NCI-H460 (cell line): ENCODE results near the gene TBPL2. TPM values are rescaled to one million over a fixed set of nuclear protein-coding genes. Genes with fewer than 3 reads are reported as not detected.

Experiments
- DNase-seq: peaks from one replicate; pipeline ENCODE4 v3.0.0-alpha.2; 2016; ENCODE audit warnings: low read depth; ENCODE audit errors: extremely low read depth
- small RNA-seq, 2 experiments: library from RNA; depleted of rRNA; stranded (forward); fragments of <200 nt; gene quantifications; one replicate each; pipeline ENCODE3, GENCODE V24; 2014
- total RNA-seq: library from RNA; depleted of rRNA; stranded (reverse); fragments of >200 nt; shearing (Covaris generic); gene quantifications from 2 replicates; pipeline ENCODE4 v1.2.3, GENCODE V29; 2014; rRNA removed

Gene TBPL2
- total RNA-seq, 1 experiment from 2014 or later: not detected

- no peak for DNase-seq
These were observed 66.4 kb downstream of the TBPL2 start for GRCh38 chr14:55373784-55374705.

- no peak for DNase-seq
These were observed 67.6 kb downstream of the TBPL2 start for GRCh38 chr14:55372825-55373224.

- no peak for DNase-seq
These were observed 68.0 kb downstream of the TBPL2 start for GRCh38 chr14:55372423-55372822.

- no peak for DNase-seq
These were observed 69.4 kb downstream of the TBPL2 start for GRCh38 chr14:55370883-55371455.

- DNase-seq: no peak
These were observed 74.1 kb downstream of the TBPL2 start for GRCh38 chr14:55366271-55366670.

Small RNA genes lying within 50 kb of the gene (small RNA-seq; reads per million reads assigned to genes)
- gene AL356801.1: 0 reads per million in 2 experiments

Other genes starting within 250 kb of the TBPL2 start
- 55.2 and 55.6 TPM in 2 replicates for gene DLGAP5, start 249.0 kb downstream of the TBPL2 start, total RNA-seq
- 19.8 and 21.4 TPM in 2 replicates for gene FBXO34, start 169.2 kb downstream of the TBPL2 start, total RNA-seq
- gene ATG14, start 28.8 kb downstream of the TBPL2 start, total RNA-seq: 11.3 and 13.1 TPM in 2 replicates
- gene KTN1, start 139.6 kb upstream of the TBPL2 start, total RNA-seq: 177 and 202 TPM in 2 replicates